Measurements from ENCODE around the gene PDXP.

Gene PDXP

GRCh38 chr22:37630839-37631435 lies 27.6 kb upstream of the PDXP start:
- Histone ChIP-seq H3K4me1 (ENCODE audit: insufficient read depth, low read length) (peaks cover 16% of the 10 kb centered on the region; the same call in 1 of the 2 replicates), H3K27ac (ENCODE audit: low read length) (no peak overlapping the region), H3K36me3 (ENCODE audit: insufficient read depth, low read depth, low read length) (peaks cover 9% of the 10 kb centered on the region), H3K27me3 (ENCODE audit: insufficient read depth, low read length) (no peaks in the 10 kb centered on the region), H3K9ac (ENCODE audit: low read depth, low read length) (no peak overlapping the region), H3K4me3 (ENCODE audit: low read length) (no peak overlapping the region), H3K9me3 (ENCODE audit: insufficient read depth, low read depth, low read length) (no peaks in the 10 kb centered on the region)

DNA sequence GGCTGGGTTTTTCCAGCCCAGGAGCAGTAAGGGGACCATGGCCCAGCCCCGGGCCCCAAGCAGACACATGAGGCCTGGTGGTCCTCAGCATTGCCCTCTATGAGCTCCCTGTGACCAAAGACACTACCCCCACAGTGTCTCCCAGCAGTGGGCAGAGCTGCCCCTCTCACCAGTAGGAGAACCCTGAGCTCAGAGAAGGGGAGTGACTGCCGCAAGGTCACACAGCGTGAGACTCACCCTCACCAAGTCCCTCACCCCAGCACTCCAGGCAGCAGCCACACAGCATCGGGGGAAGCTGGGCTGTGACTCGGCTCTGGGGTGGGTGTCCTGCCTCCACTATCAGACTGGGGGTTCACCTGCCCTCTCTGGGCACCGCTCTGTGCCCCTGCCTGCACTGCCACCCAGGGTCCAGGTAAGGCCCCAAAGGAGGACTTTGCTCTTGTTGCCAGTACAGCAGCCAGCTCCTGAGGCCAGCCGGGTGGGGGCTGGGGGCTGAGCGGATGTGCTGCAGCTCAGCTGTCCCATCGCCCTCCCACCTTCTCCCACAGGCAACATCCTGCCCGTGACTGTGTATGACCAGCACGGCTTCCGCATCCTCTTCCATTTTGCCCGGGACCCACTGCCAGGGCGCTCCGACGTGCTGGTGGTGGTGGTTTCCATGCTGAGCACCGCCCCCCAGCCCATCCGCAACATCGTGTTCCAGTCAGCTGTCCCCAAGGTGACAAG lies 26.9 kb upstream of the PDXP start:
- peaks cover 16% of the 10 kb centered on the region; the same call in 1 of the 2 replicates for H3K4me1 ChIP-seq (ENCODE audit: insufficient read depth, low read length)
- no peak overlapping the region for H3K9ac ChIP-seq (ENCODE audit: low read depth, low read length)
- peaks cover 8% of the 10 kb centered on the region for H3K36me3 ChIP-seq (ENCODE audit: insufficient read depth, low read depth, low read length)
- H3K4me3 ChIP-seq (ENCODE audit: low read length) = no peak overlapping the region
- H3K9me3 ChIP-seq (ENCODE audit: insufficient read depth, low read depth, low read length) = no peaks in the 10 kb centered on the region
- no peak overlapping the region for H3K27ac ChIP-seq (ENCODE audit: low read length)
- no peaks in the 10 kb centered on the region for H3K27me3 ChIP-seq (ENCODE audit: insufficient read depth, low read length)

DNA sequence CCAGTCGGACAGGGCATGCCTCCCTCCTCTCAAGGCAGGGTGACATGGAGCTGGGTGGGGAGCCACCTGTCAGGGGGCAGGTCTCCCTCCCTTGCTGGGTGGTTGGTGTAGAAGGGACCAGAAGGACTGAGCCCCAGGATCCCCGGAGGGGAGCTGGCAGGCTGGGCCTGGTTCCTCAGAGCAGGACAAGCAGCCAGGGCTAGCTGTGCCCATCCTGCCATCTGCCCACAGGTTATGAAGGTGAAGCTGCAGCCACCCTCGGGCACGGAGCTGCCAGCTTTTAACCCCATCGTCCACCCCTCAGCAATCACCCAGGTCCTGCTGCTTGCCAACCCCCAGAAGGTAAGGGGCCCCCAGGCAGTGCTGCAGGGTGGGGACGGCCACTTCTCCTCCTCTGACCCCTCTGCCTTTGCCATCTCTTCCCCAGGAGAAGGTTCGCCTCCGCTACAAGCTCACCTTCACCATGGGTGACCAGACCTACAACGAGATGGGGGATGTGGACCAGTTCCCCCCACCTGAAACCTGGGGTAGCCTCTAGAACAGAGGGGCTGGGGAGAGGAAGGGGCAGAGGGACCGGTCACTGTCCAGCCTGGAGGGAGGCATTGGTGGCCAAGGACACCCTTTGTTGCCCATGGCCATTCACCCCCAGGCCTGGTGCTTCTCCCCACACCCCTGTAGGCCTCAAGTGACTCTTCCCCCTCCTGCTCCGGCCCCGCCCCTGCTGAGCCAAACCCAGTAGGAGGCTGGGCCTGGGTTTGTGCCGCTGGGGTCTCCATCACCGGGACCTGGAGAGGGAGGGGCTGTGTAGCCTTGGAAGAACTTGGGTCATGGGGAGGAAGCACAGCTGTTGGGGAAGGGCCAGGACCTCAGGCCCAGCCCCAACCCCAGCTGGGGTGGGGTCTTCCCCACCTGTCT lies 26.1 kb upstream of the PDXP start:
- Histone ChIP-seq H3K9ac (ENCODE audit: low read depth, low read length) (no peak overlapping the region), H3K4me3 (ENCODE audit: low read length) (no peak overlapping the region), H3K9me3 (ENCODE audit: insufficient read depth, low read depth, low read length) (no peaks in the 10 kb centered on the region), H3K36me3 (ENCODE audit: insufficient read depth, low read depth, low read length) (peaks cover 8% of the 10 kb centered on the region), H3K27me3 (ENCODE audit: insufficient read depth, low read length) (no peaks in the 10 kb centered on the region), H3K27ac (ENCODE audit: low read length) (no peak overlapping the region), H3K4me1 (ENCODE audit: insufficient read depth, low read length) (peaks cover 20% of the 10 kb centered on the region; the same call in 1 of the 2 replicates)

DNA sequence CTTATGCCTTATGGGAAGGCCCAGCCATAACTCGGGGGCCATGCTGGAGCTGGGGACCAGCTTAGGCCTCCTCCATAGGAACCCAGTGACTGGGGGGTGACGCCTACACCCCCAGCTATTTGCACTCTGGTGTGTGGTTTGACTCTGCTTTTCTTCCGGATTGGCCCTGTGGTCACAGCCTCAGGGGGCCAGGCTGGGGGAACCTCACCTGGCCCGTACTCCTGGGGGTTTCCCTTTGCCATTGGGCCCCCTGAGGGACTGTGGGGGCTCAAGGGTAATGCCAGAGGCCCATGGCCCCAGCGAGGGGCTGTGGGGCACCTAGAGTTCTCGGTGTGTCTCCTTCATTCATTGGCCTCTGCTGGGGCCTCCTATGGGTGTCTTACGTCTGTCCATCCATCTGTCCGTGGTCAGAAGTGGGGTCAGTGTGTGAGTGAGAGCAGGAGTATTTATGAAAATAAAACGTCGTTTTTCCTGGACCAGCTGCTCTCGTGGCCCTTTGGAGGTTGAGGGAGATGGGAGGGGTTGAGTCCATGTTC lies 25.4 kb upstream of the PDXP start:
- no peaks in the 10 kb centered on the region for H3K9me3 ChIP-seq (ENCODE audit: insufficient read depth, low read depth, low read length)
- peaks cover 8% of the 10 kb centered on the region for H3K36me3 ChIP-seq (ENCODE audit: insufficient read depth, low read depth, low read length)
- H3K27ac ChIP-seq (ENCODE audit: low read length) = peak overlapping the region; percentile 25
- H3K4me1 ChIP-seq (ENCODE audit: insufficient read depth, low read length) = peaks cover 20% of the 10 kb centered on the region; the same call in 1 of the 2 replicates
- H3K27me3 ChIP-seq (ENCODE audit: insufficient read depth, low read length) = no peaks in the 10 kb centered on the region
- H3K4me3 ChIP-seq (ENCODE audit: low read length) = no peak overlapping the region; the same call in 1 of the 2 replicates
- H3K9ac ChIP-seq (ENCODE audit: low read depth, low read length) = peak overlapping the region; percentile 37; the same call in 1 of the 2 replicates

- no peaks in the 10 kb centered on the region for H3K27me3 ChIP-seq (ENCODE audit: insufficient read depth, low read length)
- H3K9me3 ChIP-seq (ENCODE audit: insufficient read depth, low read depth, low read length) = no peaks in the 10 kb centered on the region
- H3K27ac ChIP-seq (ENCODE audit: low read length) = peak overlapping the region; percentile 25
- peaks cover 8% of the 10 kb centered on the region for H3K36me3 ChIP-seq (ENCODE audit: insufficient read depth, low read depth, low read length)
- peak overlapping the region; percentile 37; the same call in 1 of the 2 replicates for H3K9ac ChIP-seq (ENCODE audit: low read depth, low read length)
- H3K4me1 ChIP-seq (ENCODE audit: insufficient read depth, low read length) = peaks cover 25% of the 10 kb centered on the region
- peak overlapping the region; percentile 10; the same call in 1 of the 2 replicates for H3K4me3 ChIP-seq (ENCODE audit: low read length)
Observed at GRCh38 chr22:37633625-37634416, 24.7 kb upstream of the PDXP start.

DNA sequence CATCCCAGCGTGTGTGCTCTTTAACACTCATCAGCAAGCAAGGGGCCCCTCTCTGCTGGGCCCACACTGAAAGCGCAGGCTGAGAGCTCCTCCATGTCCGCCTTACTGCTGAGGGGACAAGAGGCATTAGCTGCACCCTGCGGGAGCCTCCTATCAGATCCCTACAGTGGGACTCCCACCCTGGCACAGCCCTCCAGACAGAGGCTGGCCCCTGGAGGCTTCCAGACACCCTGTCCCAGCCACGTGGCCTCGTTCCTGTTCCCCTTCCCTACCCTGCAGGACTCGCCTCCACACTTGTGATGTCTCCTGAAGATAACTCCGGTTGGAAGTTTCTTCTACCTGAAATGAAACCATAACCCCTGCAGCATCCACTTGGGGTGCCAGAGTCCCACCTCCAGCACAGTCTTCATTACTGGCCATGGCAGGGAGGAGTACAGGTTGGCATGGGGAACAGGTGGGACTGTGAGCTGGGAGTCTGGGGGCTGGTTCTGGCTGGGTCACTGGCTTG lies 24.1 kb upstream of the PDXP start:
- Histone ChIP-seq H3K27ac (ENCODE audit: low read length) (peak overlapping the region; percentile 4), H3K4me1 (ENCODE audit: insufficient read depth, low read length) (peaks cover 28% of the 10 kb centered on the region), H3K9ac (ENCODE audit: low read depth, low read length) (peak overlapping the region; percentile 37; the same call in 1 of the 2 replicates)

GRCh38 chr22:37635157-37635556 lies 23.4 kb upstream of the PDXP start:
- H3K36me3 ChIP-seq (ENCODE audit: insufficient read depth, low read depth, low read length) = peaks cover 4% of the 10 kb centered on the region
- H3K27ac ChIP-seq (ENCODE audit: low read length) = no peak overlapping the region
- no peak overlapping the region; the same call in 1 of the 2 replicates for H3K9ac ChIP-seq (ENCODE audit: low read depth, low read length)
- H3K4me1 ChIP-seq (ENCODE audit: insufficient read depth, low read length) = peaks cover 28% of the 10 kb centered on the region
- no peaks in the 10 kb centered on the region for H3K9me3 ChIP-seq (ENCODE audit: insufficient read depth, low read depth, low read length)
- no peak overlapping the region for H3K4me3 ChIP-seq (ENCODE audit: low read length)
- no peaks in the 10 kb centered on the region for H3K27me3 ChIP-seq (ENCODE audit: insufficient read depth, low read length)

More for the DNA sequence above, 24.1 kb upstream of the PDXP start:
- H3K36me3 ChIP-seq (ENCODE audit: insufficient read depth, low read depth, low read length) = peaks cover 8% of the 10 kb centered on the region
- H3K27me3 ChIP-seq (ENCODE audit: insufficient read depth, low read length) = no peaks in the 10 kb centered on the region
- H3K9me3 ChIP-seq (ENCODE audit: insufficient read depth, low read depth, low read length) = no peaks in the 10 kb centered on the region
- no peak overlapping the region for H3K4me3 ChIP-seq (ENCODE audit: low read length)

- Histone ChIP-seq H3K4me1 (ENCODE audit: insufficient read depth, low read length) (peaks cover 35% of the 10 kb centered on the region), H3K9ac (ENCODE audit: low read depth, low read length) (no peak overlapping the region), H3K27ac (ENCODE audit: low read length) (no peak overlapping the region)
Observed at GRCh38 chr22:37636186-37636948, 22.2 kb upstream of the PDXP start.

DNA sequence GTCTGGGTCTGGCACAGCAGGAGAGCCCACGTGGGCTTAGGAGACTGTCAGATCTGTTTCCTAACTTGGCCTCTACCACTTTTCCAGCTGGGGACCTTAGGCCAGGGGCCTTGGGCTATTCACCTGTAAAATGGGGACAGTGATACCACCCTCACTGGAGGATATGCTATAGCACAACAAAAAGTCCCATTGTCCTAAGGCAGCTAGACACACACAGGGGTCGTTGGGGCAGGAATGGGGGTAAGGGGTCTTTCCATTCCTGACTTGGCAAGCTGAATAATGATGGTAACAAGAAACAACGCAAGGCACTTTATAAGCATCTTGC lies 21.6 kb upstream of the PDXP start:
- Histone ChIP-seq H3K9ac (ENCODE audit: low read depth, low read length) (no peak overlapping the region), H3K9me3 (ENCODE audit: insufficient read depth, low read depth, low read length) (no peaks in the 10 kb centered on the region), H3K27me3 (ENCODE audit: insufficient read depth, low read length) (no peaks in the 10 kb centered on the region), H3K27ac (ENCODE audit: low read length) (no peak overlapping the region), H3K4me1 (ENCODE audit: insufficient read depth, low read length) (peaks cover 35% of the 10 kb centered on the region), H3K4me3 (ENCODE audit: low read length) (no peak overlapping the region), H3K36me3 (ENCODE audit: insufficient read depth, low read depth, low read length) (peaks cover 3% of the 10 kb centered on the region; the same call in 1 of the 2 replicates)

More at GRCh38 chr22:37636186-37636948, 22.2 kb upstream of the PDXP start:
- Histone ChIP-seq H3K27me3 (ENCODE audit: insufficient read depth, low read length) (no peaks in the 10 kb centered on the region), H3K4me3 (ENCODE audit: low read length) (no peak overlapping the region), H3K36me3 (ENCODE audit: insufficient read depth, low read depth, low read length) (no peaks in the 10 kb centered on the region; the same call in 1 of the 2 replicates), H3K9me3 (ENCODE audit: insufficient read depth, low read depth, low read length) (no peaks in the 10 kb centered on the region)

GRCh38 chr22:37638391-37639069 lies 20.0 kb upstream of the PDXP start:
- Histone ChIP-seq H3K27me3 (ENCODE audit: insufficient read depth, low read length) (no peaks in the 10 kb centered on the region), H3K27ac (ENCODE audit: low read length) (no peak overlapping the region), H3K36me3 (ENCODE audit: insufficient read depth, low read depth, low read length) (peaks cover 13% of the 10 kb centered on the region), H3K9ac (ENCODE audit: low read depth, low read length) (peak overlapping the region; percentile 81), H3K4me3 (ENCODE audit: low read length) (peak overlapping the region; percentile 91), H3K4me1 (ENCODE audit: insufficient read depth, low read length) (peaks cover 29% of the 10 kb centered on the region), H3K9me3 (ENCODE audit: insufficient read depth, low read depth, low read length) (no peaks in the 10 kb centered on the region)
